HG02840 (cell line): ENCODE data around the gene CREB5.

Experiments used
- ATAC-seq: cut with Tn5 transposase; IDR thresholded peaks from one replicate; pipeline ENCODE4 v1.9.1; 2021; ENCODE audit warnings: mild to moderate bottlenecking, moderate library complexity, moderate number of reproducible peaks; ENCODE audit not compliant: unreplicated experiment, low FRiP score

CREB5 gene

GRCh38 chr7:28474282-28474638 is 61.9 kb downstream of the CREB5 start:
- ATAC-seq, result no peak

GRCh38 chr7:28474640-28475039 is 62.3 kb downstream of the CREB5 start:
- ATAC-seq, result no peak

GRCh38 chr7:28477041-28477442 is 64.7 kb downstream of the CREB5 start:
- no peak for ATAC-seq

- ATAC-seq, result no peak
Measured at GRCh38 chr7:28478656-28479055, 66.3 kb downstream of the CREB5 start.

GRCh38 chr7:28479507-28479947 is 67.2 kb downstream of the CREB5 start:
- ATAC-seq, result peak; percentile 60

GRCh38 chr7:28480595-28480994 is 68.3 kb downstream of the CREB5 start:
- ATAC-seq, result no peak

- ATAC-seq, result peak; percentile 63
Measured at GRCh38 chr7:28481091-28481926, 69.0 kb downstream of the CREB5 start.

- no peak for ATAC-seq
Measured at GRCh38 chr7:28483112-28483511, 70.8 kb downstream of the CREB5 start.

GRCh38 chr7:28483908-28484605 is 71.7 kb downstream of the CREB5 start:
- ATAC-seq, result no peak

GRCh38 chr7:28484606-28484935 is 72.3 kb downstream of the CREB5 start:
- ATAC-seq, result no peak

GRCh38 chr7:28487487-28487886 is 75.2 kb downstream of the CREB5 start:
- ATAC-seq, result no peak

- ATAC-seq, result no peak
Measured at GRCh38 chr7:28488061-28488791, 75.9 kb downstream of the CREB5 start.

GRCh38 chr7:28490831-28491230 is 78.5 kb downstream of the CREB5 start:
- ATAC-seq, result no peak

GRCh38 chr7:28493477-28493876 is 81.2 kb downstream of the CREB5 start:
- ATAC-seq, result no peak

GRCh38 chr7:28497009-28497408 is 84.7 kb downstream of the CREB5 start:
- no peak for ATAC-seq

GRCh38 chr7:28498636-28499035 is 86.3 kb downstream of the CREB5 start:
- ATAC-seq, result no peak

- ATAC-seq, result no peak
Measured at GRCh38 chr7:28500138-28500537, 87.8 kb downstream of the CREB5 start.

- no peak for ATAC-seq
Measured at GRCh38 chr7:28502408-28502807, 90.1 kb downstream of the CREB5 start.

- no peak for ATAC-seq
Measured at GRCh38 chr7:28503396-28503795, 91.1 kb downstream of the CREB5 start.

GRCh38 chr7:28505014-28505413 is 92.7 kb downstream of the CREB5 start:
- ATAC-seq, result no peak

GRCh38 chr7:28505867-28506266 is 93.5 kb downstream of the CREB5 start:
- no peak for ATAC-seq
